Measurements from ENCODE around the gene RAPGEF6. TPM values are rescaled to one million over a fixed set of nuclear protein-coding genes. Genes with fewer than 3 reads are reported as not detected.
"Not testable (repeated sequence)": the region's sequence is repeated elsewhere in the genome, so short reads cannot be mapped to it uniquely, and the experiment has no call there.

RAPGEF6 gene
- total and polyA plus RNA-seq, 7 donors = 1.8 to 30.5 (median 16.1) TPM

DNA sequence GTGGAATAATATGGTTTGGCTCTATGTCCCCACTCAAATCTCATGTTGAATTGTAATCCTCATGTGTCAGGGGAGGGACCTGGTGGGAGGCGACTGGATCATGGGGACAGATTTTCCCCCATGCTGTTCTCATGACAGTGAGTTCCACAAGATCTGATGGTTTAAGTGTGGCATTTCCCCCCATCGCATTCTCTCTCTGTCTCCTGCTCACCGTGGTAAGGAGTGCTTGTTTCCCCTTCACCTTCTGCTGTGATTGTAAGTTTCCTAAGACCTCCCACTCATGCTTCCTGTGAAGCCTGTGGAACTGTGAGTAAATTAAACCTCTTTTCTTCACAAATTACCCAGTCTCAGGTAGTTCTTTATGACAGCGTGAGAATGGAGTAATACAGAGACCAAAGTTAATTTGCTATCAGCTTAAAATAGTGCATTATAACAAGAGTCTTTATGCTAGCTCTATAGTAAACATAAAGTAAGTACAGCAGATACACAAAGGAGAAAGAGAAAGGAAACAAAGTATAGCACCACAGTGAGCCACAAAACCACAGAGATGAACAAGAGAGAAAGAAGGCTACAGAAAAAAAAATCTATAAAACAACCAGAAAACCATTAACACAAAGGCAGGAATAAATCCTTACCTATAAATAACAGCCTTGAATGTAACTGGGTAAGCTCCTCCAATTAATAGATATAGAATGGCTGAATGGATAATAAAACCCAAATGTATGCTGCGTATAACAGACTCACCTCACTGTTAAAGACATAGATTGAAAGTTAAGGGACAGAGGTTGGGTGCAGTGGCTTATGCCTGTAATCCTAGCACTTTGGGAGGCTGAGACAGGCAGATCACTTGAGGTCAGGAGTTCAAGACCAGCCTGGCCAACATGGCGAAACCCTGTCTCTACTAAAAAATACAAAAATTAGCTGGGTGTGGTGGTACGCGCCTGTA lies 39.7 kb downstream of the RAPGEF6 start:
- TF ChIP-seq POLR2AphosphoS5 (IDR thresholded peaks at IDR 0.05) = no peak
- TF ChIP-seq EP300 (IDR thresholded peaks at IDR 0.05) = no peak
- no peak for TF ChIP-seq POLR2A (IDR thresholded peaks at IDR 0.05)
- no peak for TF ChIP-seq CTCF (IDR thresholded peaks at IDR 0.05)
- H3K27ac ChIP-seq = no peak overlapping the region
- peaks cover 0 to 4% (median 0%) of the 10 kb centered on the region in 4 donors for H3K36me3 ChIP-seq
- no peaks in the 10 kb centered on the region for H3K27me3 ChIP-seq
- no peak for DNase-seq
- WGBS, 2 donors = 81 to 91% methylated on average over 8 of the region's 8 CpGs
- no peaks in the 10 kb centered on the region for H3K9me3 ChIP-seq
- H3K4me3 ChIP-seq = no peak overlapping the region
- peaks cover 0 to 18% (median 5%) of the 10 kb centered on the region in 4 donors for H3K4me1 ChIP-seq
- intact Hi-C loops (cut with DNase I) = no loop called here

GRCh38 chr5:131593921-131594320 lies 41.1 kb downstream of the RAPGEF6 start:
- TF ChIP-seq CTCF (IDR thresholded peaks at IDR 0.05) (no peak), EP300 (IDR thresholded peaks at IDR 0.05) (no peak), POLR2AphosphoS5 (IDR thresholded peaks at IDR 0.05) (no peak), POLR2A (IDR thresholded peaks at IDR 0.05) (no peak)
- no peak for DNase-seq
- Histone ChIP-seq H3K9me3 (no peaks in the 10 kb centered on the region), H3K4me1 (peaks cover 0 to 19% (median 9%) of the 10 kb centered on the region in 4 donors), H3K4me3 (no peak overlapping the region), H3K36me3 (peaks cover 0 to 4% (median 0%) of the 10 kb centered on the region in 4 donors), H3K27me3 (no peaks in the 10 kb centered on the region), H3K27ac (no peak overlapping the region)
- intact Hi-C loops (cut with DNase I) = no loop called here
- WGBS, 2 donors = 80 to 93% methylated on average over 2 of the region's 2 CpGs

- intact Hi-C loops (cut with DNase I); H3K9me3 ChIP-seq; H3K27me3 ChIP-seq; H3K36me3 ChIP-seq; H3K27ac ChIP-seq; DNase-seq; H3K4me3 ChIP-seq: not testable (repeated sequence)
- 79 to 85% methylated on average over 2 of the region's 2 CpGs for WGBS, 2 donors
- H3K4me1 ChIP-seq = peaks cover 0 to 19% (median 9%) of the 10 kb centered on the region in 4 donors
Observed at GRCh38 chr5:131593436-131593835, 41.6 kb downstream of the RAPGEF6 start.

- TF ChIP-seq EP300 (IDR thresholded peaks at IDR 0.05) (no peak), POLR2A (IDR thresholded peaks at IDR 0.05) (no peak), CTCF (IDR thresholded peaks at IDR 0.05) (peak; percentile 66 to 87 (median 82)), POLR2AphosphoS5 (IDR thresholded peaks at IDR 0.05) (no peak)
- Histone ChIP-seq H3K27ac (no peak overlapping the region), H3K4me1 (peaks cover 0 to 19% (median 9%) of the 10 kb centered on the region in 4 donors), H3K4me3 (no peak overlapping the region), H3K27me3 (no peaks in the 10 kb centered on the region), H3K36me3 (peaks cover 0 to 4% (median 0%) of the 10 kb centered on the region in 4 donors), H3K9me3 (no peaks in the 10 kb centered on the region)
- intact Hi-C loops (cut with DNase I) = loop anchor here (1.0 to 2.0 kb wide), 2 partner anchors 419 to 473 kb away; no protein-coding TSS in a partner anchor
- no peak for DNase-seq
- 60 to 71% methylated on average over 5 of the region's 5 CpGs for WGBS, 2 donors
Observed at GRCh38 chr5:131589510-131590348, 45.3 kb downstream of the RAPGEF6 start.

GRCh38 chr5:131587541-131587940 lies 47.5 kb downstream of the RAPGEF6 start:
- H3K27me3 ChIP-seq = no peaks in the 10 kb centered on the region
- H3K4me3 ChIP-seq = no peak overlapping the region
- DNase-seq = no peak
- peaks cover 0 to 4% (median 0%) of the 10 kb centered on the region in 4 donors for H3K36me3 ChIP-seq
- H3K4me1 ChIP-seq = peaks cover 0 to 8% (median 0%) of the 10 kb centered on the region in 4 donors
- no peak for TF ChIP-seq EP300 (IDR thresholded peaks at IDR 0.05)
- no peak for TF ChIP-seq POLR2A (IDR thresholded peaks at IDR 0.05)
- TF ChIP-seq POLR2AphosphoS5 (IDR thresholded peaks at IDR 0.05) = no peak
- no peak for TF ChIP-seq CTCF (IDR thresholded peaks at IDR 0.05)
- 81 to 85% methylated on average over 2 of the region's 2 CpGs for WGBS, 2 donors
- no peaks in the 10 kb centered on the region for H3K9me3 ChIP-seq
- intact Hi-C loops (cut with DNase I) = no loop called here
- no peak overlapping the region for H3K27ac ChIP-seq
